HG02870 (cell line): ENCODE data around the gene OR6N2.

Experiments
- ATAC-seq: cut with Tn5 transposase; IDR thresholded peaks from one replicate; pipeline ENCODE4 v1.9.1; 2021; ENCODE audit warnings: mild to moderate bottlenecking, moderate library complexity; ENCODE audit not compliant: unreplicated experiment

OR6N2 gene

GRCh38 chr1:158771950-158772866 is 8.8 kb downstream of the OR6N2 start, which contains the start of gene OR6N1:
Gene OR6N1, minus strand, starts transcription at chr1:158772195. Its CDS starts 5,513 bp downstream, at chr1:158766682.
- no peak for ATAC-seq

DNA sequence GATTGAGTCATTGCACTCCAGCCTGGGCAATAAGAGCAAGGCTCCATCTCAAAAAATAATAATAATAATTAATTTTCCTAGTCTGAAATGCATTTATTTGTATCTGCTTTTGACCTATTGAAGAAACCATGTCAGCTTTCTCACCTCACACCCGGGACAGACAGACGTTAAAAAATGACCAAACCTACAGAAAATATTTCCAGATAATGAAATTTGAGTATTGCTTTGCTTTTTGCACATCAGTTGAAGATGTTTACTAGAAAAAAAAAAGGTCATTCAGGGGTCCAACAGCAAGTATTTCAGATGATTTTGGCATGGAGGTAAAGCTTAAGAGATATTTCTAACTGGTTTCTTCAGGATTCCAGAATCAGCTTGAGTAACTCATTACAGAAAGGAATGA is 26.6 kb downstream of the OR6N2 start, which contains the start of gene OR6K6:
Gene OR6K6, plus strand, starts transcription at position 301 of the 400 bp plus-strand sequence. CDS start 168 bp downstream, outside the sequence.
- no peak for ATAC-seq

DNA sequence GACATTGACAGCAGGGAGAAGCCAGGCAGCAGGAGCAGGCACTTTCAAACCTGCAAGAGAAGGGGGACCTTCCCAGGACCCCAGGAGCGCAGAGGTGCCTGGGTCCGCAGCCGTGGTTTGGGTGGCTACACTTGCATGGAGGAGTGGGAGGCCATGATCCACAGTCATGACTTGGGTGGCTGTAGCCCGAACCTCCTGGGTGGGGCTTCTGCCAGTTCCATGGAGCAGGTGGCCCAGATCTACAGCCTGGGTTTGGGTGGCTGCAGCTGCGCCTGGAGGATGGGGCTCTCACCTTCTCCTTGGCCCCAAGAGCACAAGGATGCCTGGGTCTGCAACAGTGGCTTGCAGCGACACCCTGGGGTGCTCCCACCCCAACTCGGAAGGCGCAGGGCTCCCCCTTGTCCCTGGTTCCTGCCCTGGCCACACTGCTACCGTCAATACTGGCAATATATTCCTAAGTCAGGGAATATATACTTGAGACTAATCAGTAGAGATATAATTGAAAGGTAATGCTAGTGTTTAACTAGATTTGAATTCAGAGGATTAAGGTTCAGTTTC is 28.8 kb downstream of the OR6N2 start:
- no peak for ATAC-seq

DNA sequence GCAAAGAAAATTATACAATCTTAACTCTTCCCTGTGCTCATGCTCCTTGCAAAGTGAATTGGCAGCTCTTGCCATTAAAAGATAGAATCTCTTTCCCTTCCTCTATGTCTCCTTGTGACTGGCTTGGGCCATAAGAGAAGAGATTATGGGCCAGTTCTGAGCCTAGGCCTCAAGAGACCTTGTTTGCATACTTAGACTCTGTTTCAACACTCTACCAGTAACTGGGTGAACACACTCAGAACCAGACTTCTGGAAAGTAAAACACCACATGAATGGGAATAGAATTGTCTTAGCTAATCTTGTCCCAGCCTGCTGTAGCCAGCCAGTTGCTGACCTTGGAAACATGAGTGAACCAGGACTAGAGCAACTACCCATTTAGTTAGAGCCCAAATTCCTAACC is 45.2 kb downstream of the OR6N2 start:
- ATAC-seq = no peak

DNA sequence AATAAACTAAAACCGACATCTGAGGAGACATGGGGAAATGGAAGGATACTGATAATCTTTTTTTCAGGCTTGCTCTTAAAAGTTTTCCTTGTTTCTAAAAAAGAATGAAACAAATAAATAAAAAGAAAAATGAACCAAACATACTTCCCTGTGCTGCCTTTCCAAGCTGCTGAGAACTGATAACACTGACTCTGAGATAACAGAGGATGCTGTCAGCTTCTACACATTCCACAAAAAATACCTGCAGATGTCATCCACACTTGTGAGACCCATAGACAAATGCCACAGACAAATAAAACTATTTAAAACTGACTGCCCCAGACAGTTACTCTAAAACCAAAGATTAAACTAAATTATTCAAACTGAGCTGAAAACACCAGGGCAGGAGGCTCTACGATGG is 48.5 kb downstream of the OR6N2 start:
- ATAC-seq = no peak

DNA sequence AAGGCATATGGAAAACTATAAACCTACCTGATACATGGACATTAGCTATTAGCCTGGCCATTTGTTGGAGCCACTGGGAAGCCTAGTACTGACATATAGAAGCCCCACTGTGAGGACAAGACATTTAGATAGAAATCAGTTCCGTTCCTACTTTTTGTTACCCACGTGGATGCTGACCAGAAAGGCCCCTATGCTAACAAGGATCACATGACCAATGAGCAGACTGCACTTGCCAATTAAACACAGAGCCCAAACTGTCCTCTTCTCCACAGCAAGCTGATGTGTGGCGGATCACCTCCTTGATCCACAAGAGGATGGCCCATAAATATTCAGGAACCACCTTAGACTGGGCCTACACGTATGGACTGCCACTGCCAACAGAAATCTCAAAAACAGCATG is 49.3 kb downstream of the OR6N2 start:
- ATAC-seq = no peak

DNA sequence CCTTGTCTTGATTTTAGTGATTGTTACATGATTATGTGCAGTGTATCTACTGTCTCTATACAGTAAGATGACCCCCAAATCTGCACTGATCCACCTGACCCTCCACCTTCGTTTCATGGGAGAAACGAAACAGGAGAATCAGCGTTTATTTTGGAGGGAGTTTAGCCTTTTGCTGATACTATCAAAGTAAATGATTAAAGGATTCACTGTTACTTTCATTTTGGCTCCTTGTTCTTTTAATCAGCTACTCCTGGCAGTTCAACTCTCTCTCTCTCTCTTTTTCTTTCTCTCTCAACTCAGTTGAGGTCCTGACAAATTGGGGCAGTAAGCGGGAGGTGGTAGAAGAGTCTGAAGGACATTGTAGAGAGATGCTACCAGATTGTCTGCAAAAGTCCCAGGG is 50.6 kb downstream of the OR6N2 start:
- ATAC-seq = no peak

DNA sequence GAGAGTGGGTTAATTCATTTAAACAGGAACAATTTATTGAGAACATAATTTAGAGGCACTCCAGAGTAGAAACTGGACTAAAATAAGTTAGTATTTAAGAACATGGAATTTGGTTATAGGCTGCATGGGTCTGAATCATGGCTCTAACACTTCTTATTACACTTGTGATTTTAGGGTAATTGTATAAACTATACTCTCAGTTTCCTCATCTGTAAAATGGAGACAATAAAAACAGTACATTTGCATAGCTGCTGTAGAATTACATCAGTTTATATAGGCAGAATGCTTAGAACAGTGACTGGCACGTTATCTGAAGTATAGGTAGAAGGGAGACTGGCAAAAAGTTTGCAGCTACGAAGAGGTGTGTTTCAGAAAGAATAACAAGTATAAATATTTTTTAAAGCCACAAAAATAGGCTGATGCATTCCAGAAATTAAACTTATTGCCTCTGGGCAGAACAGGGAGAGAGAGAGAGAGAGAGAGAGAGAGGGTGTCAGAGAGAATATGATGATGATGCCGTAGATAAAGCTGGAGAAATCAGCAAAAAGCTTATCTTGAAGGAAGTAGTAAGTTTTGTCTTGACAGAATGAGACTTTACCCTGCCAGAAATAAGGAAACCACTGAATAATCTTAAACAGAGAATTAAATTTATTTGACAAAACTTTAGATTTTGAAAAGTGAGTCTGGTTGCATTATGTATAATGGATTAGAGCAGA is 52.3 kb downstream of the OR6N2 start:
- no peak for ATAC-seq

- no peak for ATAC-seq
These were observed 56.6 kb downstream of the OR6N2 start for GRCh38 chr1:158724442-158724841.
